ENCODE data around the gene HES7. TPM values are rescaled to one million over a fixed set of nuclear protein-coding genes. Genes with fewer than 3 reads are reported as not detected.

HES7 gene
- total RNA-seq, 1 experiment from 2014 or later, result not detected

DNA sequence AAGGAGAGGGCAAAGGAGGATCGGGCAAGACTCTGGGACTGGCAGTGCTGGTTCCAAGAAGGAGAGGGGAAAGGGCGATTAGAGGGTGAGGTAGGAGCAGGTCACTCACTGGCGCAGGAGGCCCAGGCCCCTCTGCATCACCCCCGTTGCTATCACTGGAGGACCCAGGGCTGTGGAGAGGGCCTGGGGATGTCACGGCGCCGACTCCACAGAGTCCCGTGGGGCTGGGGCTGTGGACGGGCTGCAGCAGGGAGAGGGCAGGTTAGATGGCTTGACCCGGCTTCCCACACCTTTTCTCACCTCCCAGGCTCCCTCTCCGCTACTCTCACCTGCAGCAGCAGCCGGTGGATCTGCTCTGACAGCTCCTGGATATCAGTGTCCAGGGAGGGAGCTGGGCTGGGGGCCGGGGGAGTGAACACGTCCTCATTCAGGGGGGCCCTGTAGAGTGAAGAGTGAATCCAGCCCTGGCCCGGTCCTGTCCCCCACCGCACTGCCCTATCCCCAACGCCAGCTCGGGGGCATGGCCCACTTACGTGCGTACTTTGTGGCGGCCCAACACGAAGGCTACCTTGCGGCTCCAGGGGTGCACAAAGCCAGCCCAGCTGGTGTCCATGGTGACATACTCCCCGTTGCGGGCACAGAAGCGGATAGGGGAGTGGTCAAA lies 23.4 kb upstream of the HES7 start:
- in situ Hi-C loops (cut with HindIII; ENCODE audit: low pct_unique_long_range_greater_than_20kb, low sequenced_read_pairs), result no loop called here
- no peak for DNase-seq (ENCODE audit: low read depth, low spot score)

DNA sequence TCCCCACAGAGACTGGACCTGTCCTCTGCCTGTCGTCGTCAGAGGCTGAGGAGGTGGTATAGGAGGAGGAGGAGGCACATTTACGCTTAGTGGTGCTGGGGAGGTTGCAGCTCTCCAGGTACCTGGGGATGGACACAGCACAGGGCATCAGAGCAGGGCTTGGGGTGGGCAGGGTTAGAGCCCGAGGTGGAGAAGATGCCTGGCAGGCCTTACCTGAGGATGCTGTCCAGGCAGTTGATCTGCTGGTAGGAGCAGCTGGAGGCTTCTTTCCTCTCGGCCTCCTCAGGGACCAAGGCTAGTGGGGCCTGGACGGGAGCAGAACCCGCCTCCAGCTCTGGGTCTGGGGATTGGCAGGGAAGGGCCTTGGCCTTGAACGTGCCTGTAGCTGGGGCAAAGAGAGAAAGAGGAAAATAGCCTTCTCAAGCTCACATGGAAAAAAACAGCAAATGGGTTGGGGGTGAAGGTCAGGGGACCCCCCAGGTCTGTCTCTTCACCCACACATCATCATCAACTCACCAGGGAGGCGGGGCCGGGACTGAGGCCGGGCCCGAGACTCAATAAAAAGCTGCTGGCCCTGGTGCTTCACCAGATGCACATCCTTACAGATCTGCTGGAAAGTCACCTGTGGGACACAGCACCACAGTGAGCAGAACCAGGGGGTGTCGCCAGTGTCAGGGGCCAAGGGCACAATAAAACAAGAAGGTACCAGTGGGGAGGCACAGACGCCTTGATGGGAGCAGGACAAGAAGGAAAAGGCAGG lies 22.7 kb upstream of the HES7 start:
- in situ Hi-C loops (cut with HindIII; ENCODE audit: low pct_unique_long_range_greater_than_20kb, low sequenced_read_pairs), result no loop called here
- DNase-seq (ENCODE audit: low read depth, low spot score), result no peak

DNA sequence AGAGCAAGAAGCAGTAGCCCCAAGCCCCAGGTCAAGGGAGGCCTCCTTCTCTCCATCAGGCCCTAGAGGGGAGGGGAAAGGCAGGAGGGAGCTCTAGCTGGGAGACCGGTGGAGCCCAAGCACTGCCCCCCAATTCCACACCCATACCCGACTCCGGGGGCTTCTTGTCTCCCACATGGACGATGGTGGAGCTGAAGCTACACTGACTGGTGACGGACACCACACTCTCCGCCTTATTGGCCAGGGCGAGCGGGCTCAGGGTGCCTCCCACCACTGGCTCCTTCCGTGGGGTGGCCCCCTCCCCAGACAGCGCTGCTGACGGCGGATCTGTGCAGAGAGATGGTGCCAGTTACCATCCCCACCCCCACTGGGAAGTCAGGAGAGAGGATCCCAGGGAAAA lies 21.9 kb upstream of the HES7 start:
- in situ Hi-C loops (cut with HindIII; ENCODE audit: low pct_unique_long_range_greater_than_20kb, low sequenced_read_pairs), result no loop called here
- no peak for DNase-seq (ENCODE audit: low read depth, low spot score)

DNA sequence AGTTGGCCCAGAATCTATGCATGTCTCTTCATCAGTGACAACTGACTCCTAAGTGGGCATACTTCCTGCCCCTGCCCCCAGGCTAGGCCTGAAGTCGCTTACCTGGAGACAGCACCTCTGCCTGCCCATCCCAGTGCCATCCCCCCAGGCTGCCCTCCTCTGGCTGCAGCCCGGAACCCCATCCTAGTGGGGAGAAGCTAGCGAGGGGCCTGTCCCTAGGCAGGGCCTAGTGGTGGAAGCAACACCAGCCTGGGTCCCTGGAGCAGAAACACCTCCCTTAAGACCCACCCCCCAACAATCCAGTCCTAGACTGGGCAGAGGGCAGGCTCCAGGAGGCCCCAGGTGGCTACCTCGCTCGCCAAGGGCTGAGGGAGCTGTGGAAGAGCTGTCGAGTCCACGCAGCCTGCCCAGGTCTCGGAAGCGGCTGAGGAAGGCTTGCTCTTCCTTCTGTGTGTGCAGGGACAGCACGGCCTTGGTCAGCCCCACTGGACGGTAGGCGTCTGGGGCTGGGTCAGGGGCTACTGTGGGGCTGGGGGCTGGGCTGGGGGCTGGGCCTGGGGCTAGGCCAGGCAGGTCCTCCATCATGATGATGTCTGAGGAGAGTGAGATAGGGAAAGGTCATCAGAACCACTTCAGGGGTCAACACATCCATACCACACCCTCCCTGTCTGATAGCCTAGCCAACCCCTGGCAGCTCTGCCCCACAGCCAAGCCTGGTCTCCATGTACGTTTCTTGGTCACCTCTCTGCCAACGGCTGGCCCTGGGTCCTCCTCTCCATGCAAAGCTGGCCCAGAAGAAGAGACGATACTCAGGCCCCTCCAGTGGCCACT lies 20.7 kb upstream of the HES7 start:
- in situ Hi-C loops (cut with HindIII; ENCODE audit: low pct_unique_long_range_greater_than_20kb, low sequenced_read_pairs), result no loop called here
- DNase-seq (ENCODE audit: low read depth, low spot score), result no peak

DNA sequence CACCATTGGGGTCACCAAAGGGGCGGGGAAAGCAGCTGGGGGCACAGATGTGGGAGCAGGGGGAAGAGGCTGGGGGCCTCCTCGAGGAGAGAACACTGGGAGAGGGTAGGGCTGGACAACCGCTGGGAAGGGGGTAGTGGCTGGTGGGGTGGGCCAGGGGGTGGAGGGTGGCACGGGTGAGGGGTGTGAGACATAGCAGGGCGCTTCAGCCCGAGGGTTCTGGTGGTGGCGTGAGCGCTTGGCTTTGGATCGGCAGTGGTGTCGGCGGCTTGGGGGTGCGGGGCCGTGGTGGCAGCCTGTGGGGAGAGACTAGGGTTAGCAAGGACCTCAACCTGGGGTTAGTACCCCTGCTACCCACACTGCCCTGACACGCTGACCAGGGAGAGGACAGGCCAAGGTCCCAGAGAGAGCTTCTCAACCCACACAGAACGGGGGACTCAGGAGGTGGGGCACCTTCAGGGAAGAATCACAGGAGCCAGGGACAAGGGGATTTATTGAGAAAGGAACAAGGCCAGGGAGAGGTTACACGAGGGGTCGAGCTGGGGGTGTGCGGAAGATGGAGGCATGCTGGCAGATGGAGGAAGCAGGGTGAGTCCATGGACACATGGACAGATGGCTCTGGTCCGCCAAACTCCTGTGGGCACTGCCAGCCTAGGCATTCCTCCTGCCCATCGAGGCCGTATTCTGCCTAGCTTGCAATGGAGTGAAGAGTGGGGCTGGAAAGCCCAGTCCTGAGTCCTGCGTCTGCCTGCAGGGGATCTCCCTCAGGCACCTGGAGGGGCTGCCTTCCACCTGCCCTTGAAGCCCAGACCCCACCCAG lies 19.9 kb upstream of the HES7 start:
- in situ Hi-C loops (cut with HindIII; ENCODE audit: low pct_unique_long_range_greater_than_20kb, low sequenced_read_pairs), result no loop called here
- no peak for DNase-seq (ENCODE audit: low read depth, low spot score)

DNA sequence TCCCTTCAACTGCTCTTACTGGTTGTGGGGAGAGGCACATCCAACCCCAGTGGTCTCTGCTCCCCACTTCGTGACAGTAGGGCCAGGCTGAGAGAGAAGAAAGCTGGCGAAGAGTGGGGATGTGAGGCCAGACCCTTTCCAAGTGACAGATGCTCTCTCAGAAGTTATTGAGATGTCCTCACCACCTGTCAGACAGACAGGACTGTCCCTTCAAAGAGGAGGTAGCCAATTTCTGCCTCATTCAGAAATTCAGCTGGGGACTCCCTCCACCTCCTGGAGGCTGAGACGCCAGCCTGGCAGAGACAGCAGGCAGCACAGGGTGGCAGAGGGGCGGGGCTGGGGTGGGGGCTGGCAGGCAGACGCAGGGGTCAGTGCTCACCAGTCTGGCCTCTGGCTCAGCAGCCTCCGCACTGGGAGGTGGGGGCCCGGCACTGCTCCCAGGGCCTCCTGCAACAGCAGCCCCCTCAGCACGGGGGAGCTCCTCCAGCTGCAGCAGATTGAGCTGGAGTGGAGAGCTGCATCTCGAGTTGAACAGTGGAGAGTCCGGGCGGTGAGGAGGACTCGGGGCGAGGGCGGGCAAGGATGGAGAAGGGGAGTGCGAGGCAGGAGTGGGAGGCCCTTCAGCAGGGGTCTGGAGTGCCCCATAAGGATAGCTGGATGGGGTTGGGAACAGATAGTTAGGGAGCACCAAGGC lies 19.1 kb upstream of the HES7 start:
- in situ Hi-C loops (cut with HindIII; ENCODE audit: low pct_unique_long_range_greater_than_20kb, low sequenced_read_pairs), result no loop called here
- DNase-seq (ENCODE audit: low read depth, low spot score), result no peak

DNA sequence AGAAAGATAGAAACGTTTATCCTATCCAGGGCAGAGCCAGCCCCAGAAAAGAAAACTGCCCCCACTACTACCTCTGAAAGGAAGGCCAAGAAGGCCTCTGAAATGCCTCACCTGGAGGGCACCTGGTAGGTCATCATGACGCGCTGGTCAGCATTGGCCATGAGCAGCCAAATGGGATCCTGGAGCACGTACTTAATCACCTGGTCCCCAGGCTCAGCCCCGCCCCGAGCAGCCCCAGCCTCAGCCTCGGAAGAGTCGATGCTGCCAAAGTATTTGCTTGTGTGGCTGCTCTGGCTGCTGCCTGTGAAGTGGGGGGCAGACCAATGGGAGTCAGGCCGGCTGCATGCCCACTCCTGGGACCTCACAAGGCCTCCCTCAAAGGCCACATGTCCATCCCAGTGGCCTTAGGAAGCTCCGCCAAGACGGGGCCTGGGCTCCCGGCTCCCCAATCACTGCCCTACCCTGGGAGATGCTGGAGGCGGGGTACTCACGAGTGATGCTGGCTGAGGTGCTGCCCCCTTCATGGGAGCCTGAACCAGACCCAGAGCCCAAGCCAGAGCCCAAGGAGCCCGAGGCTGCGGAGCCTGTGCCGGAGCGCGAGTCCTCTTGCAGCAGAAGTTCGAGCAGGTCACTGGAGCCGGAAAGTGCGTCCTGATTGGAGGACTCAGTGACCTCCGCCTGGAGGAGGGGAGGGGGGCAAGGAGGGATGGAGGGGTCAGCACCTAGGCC lies 18.4 kb upstream of the HES7 start:
- in situ Hi-C loops (cut with HindIII; ENCODE audit: low pct_unique_long_range_greater_than_20kb, low sequenced_read_pairs), result no loop called here

DNA sequence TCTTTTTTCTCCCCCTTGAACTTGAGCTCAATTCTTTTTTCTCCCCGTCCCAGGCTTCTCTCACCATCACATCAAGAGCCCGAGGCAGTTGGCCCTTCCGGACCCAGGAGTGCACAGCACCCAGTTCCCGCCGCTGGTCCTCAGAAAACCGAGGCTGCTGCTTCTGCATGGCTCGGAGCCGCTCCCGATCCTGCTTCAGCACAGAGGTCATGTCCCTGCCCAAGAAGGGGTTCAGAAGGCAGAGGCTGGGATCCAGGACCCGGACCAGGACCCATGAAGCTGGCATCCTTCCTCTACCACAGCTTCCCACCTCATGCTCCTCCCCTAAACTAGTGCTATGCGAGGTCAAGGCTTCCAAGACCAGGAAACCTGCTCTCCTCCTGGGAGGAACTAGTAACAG lies 17.8 kb upstream of the HES7 start:
- no peak for DNase-seq (ENCODE audit: low read depth, low spot score)
- in situ Hi-C loops (cut with HindIII; ENCODE audit: low pct_unique_long_range_greater_than_20kb, low sequenced_read_pairs), result no loop called here

More for the DNA sequence above, 18.4 kb upstream of the HES7 start:
- DNase-seq (ENCODE audit: low read depth, low spot score), result no peak

DNA sequence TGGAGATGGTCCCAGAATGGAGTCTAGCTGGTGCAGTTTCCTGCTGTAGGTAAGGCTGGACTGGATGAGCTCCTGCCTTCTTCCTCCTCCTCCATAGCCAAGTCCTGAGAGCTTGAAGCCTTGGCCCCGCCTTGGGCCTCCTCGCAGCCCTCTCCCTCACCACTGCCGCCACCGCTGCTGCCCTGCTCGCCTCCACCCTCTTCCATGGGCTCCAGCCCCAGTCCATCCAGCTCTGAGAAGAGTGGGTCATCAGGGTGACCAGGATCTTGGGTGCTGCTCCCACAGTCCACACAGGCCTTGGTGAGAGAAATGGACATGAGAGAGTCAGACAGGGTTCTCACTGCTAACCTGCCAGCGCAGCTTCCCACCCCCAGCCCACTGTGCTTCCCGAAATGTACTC lies 17.1 kb upstream of the HES7 start:
- in situ Hi-C loops (cut with HindIII; ENCODE audit: low pct_unique_long_range_greater_than_20kb, low sequenced_read_pairs), result no loop called here
- DNase-seq (ENCODE audit: low read depth, low spot score), result no peak

DNA sequence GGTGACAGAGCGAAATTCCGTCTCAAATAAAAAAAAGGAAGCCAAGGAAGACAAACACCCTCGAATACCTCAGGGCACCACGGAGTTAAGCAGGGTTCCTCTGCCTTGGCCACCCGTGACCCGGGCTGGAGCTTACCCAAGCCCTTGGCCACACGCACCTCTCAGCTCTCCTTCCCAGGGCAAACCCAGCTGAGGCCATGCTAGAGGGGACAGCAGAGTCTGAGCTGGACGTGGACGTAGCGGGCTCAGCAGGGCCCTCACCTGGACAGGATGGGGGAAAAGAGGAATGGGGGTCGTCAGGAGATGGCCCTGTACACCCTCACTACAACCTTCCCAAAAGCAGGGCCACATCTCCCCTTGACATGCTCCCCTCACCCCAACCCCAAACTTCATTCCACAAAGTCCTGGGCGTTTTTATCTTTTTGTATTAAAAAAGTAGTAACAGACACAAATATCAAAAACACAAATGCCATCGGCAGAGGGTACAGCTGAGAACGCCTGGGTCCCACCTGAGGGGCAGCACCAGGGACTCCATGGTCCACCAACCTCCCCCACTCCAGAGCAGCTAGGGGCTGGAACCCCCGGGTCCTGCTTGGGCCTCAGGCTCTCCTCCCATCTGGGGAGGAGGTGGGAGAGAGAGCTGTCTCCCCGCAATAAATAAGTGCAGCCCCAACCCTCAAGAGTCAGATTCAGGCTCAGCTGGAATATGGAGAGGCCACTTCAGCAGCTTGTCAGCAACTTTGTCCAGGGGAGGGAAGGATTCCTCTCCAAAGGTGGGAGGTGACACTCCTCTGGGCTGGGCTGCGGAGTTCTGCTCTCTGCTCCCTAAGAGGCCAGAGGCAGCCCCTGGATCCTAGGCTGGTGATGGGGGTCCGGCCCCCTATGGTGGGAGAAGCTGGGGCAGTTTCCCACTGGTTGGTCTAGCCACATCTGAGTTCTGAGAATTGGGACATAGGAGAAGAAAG lies 16.4 kb upstream of the HES7 start:
- no peak for DNase-seq (ENCODE audit: low read depth, low spot score)
- in situ Hi-C loops (cut with HindIII; ENCODE audit: low pct_unique_long_range_greater_than_20kb, low sequenced_read_pairs), result no loop called here

DNA sequence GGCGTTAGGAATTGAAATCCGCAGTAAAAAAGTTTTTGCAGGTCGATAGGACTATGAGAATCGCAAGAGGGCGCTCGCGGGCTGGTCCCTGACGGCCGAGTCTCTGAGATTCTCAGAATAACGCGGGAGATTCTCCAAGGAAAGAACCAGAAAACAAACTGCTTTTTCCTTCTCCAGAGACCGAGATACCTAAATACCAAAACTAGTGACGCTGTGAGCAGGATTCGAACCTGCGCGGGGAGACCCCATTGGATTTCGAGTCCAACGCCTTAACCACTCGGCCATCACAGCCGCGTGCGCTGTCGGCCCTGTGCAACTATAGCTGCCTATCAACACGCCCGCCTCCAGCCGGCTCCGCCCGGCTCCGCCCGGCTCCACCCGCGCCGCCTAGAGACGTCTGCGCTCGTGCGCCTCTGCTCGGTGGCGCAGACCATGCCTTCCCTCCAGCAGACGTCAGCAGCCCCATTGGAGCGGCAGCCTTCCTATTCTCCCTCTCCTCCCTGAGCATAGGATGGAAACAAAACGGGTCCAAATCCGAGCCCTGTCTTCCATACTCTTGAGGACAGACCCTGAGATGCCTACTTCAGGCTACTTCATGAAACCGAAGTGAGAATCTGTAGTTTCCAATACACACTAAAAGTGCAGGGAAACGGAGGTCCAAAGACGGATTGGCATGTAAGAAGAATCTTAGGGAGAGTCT lies 14.9 kb upstream of the HES7 start:
- in situ Hi-C loops (cut with HindIII; ENCODE audit: low pct_unique_long_range_greater_than_20kb, low sequenced_read_pairs), result no loop called here
- DNase-seq (ENCODE audit: low read depth, low spot score), result peak; percentile 99

DNA sequence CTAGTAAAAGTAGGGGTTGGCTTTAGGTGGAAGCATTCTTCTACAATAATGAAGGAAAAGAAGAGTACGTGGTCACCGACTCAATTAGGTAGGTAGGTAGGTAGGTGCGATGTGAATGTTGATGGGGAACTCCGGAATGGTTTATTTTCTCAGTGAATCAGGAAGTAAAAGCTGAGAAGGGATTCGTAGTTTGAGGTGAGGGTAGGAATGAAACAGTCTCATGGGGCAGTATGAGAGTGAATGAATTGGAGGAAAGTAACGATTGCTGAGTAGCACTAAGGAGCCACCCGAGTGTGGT lies 14.4 kb upstream of the HES7 start:
- in situ Hi-C loops (cut with HindIII; ENCODE audit: low pct_unique_long_range_greater_than_20kb, low sequenced_read_pairs), result no loop called here
- DNase-seq (ENCODE audit: low read depth, low spot score), result no peak

DNA sequence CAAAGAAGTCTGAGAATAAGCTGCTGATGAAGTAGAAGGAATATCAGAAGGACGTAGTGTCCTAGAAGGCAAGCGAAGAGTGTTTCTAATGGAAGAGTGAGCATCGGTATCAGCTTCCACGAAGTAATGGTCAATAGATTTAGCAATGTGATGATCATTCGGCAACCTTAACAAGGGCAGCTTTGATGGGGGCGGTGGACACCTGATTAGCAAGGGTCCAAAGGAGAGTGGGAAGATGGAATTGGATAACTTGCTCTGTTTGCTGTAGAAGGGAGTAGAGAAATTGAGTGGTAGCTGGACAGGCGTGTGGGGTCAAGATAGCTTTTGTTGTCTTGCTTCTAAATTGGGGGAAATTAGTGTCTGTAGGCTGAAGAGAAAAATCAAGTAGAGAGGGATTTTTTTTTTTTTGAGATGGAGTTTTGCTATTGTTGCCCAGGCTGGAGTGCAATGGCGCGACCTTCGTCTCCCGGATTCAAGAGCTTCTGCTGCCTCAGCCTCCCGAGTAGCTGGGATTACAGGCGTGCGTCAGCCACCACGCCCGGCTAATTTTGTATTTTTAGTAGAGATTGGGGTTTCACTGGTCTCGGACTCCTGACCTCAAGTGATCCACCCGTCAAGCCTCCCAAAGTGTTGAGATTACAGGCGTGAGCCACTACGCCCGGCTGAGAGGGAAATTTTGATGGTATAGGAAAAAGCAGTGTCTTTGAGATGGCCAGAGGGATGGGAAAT lies 13.9 kb upstream of the HES7 start:
- in situ Hi-C loops (cut with HindIII; ENCODE audit: low pct_unique_long_range_greater_than_20kb, low sequenced_read_pairs), result no loop called here
- DNase-seq (ENCODE audit: low read depth, low spot score), result no peak

DNA sequence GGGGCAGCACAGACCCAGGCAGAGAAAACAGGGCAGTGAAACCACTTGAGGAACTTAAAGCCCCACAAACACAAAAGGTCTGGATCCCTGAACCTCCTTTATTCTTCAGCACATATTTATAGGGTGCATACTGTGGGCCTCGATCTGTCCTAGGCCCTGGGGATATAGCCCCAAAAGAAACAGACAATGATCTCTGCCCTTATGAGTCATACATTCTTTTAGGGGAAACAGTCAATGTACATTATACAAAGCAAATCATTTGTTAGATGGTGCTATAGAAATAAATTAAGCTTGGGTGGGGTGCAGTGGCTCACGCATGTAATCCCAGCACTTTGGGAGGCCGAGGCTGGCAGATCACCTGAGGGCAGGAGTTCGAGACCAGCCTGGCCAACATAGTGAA lies 10.0 kb upstream of the HES7 start:
- DNase-seq (ENCODE audit: low read depth, low spot score), result no peak
- in situ Hi-C loops (cut with HindIII; ENCODE audit: low pct_unique_long_range_greater_than_20kb, low sequenced_read_pairs), result no loop called here

DNA sequence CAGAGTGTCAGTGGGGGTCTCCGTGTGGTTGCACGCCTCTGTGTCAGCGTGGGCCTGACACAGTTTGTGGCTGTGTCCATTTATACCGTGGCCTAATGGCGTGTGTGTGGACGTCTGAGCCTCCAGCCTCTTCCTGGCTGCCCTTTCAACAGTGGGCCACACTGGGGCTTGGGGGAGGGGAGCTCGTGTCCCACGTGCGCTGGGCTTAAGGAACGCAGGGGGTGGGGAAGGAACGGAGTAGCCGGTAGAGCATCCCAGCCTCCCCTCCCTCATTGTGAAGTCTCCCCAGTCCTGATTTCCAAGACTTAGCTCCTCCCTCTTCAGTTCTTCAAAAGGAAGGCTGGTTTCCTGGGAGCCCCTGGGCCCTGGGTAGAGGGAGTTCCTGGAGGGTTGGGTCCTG lies 9.5 kb upstream of the HES7 start:
- no peak for DNase-seq (ENCODE audit: low read depth, low spot score)
- in situ Hi-C loops (cut with HindIII; ENCODE audit: low pct_unique_long_range_greater_than_20kb, low sequenced_read_pairs), result no loop called here

Data from SK-MEL-5 (cell line).